ENCODE data around the gene HSF2BP.
"Not testable (repeated sequence)": the region's sequence is repeated elsewhere in the genome, so short reads cannot be mapped to it uniquely, and the experiment has no call there.

Gene HSF2BP

DNA sequence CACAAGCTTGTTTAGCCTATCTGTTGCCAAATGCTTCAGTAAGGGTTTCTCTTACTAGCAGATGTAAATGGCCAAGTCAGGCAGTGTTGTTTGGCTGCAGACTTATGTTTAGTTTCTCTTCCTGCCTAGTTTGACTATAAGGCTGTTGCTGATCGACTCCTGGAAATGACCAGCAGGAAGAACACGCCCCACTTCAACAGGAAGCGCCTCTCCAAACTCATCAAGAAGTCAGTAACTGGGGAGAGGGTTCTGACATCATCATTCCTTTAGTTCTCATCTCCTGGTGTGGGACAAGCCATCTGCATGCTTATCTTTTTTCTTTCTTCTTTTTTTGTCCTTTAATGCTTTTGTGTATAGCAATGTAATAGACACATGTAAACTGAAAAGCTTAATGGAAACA lies 25.1 kb upstream of the HSF2BP start:
- H3K23ac ChIP-seq (ENCODE audit: low read length): no peak overlapping the region
- no peak overlapping the region for H3K4me2 ChIP-seq (ENCODE audit: low read length)
- WGBS (ENCODE audit: extremely low coverage, insufficient coverage, insufficient read length): no CpG with 5 or more reads among the region's 3 CpGs
- H4K91ac ChIP-seq (ENCODE audit: low read depth, low read length): no peak overlapping the region
- no peak overlapping the region for H4K8ac ChIP-seq (ENCODE audit: low read depth, low read length)
- no peak overlapping the region for H4K12ac ChIP-seq (ENCODE audit: low read depth, low read length)
- H3K4ac ChIP-seq (ENCODE audit: low read depth, low read length): no peak overlapping the region
- no peak overlapping the region for H2BK5ac ChIP-seq (ENCODE audit: low read depth, low read length, poor library complexity)
- H3K27me3 ChIP-seq (ENCODE audit: insufficient read depth, low read length): no peaks in the 10 kb centered on the region
- no peak overlapping the region for H3K18ac ChIP-seq (ENCODE audit: low read length)
- peaks cover 4% of the 10 kb centered on the region for H3K9me3 ChIP-seq (ENCODE audit: insufficient read depth, low read depth, low read length)
- H3K79me1 ChIP-seq (ENCODE audit: low read length): peaks cover 3% of the 10 kb centered on the region
- no peak overlapping the region for H3K14ac ChIP-seq (ENCODE audit: low read length)
- peaks cover 27 to 43% of the 10 kb centered on the region in 2 experiments for H3K36me3 ChIP-seq (ENCODE audit: control insufficient read depth in 1 of 2, insufficient read depth in 2 of 2, low read length in 2 of 2)
- H3K9ac ChIP-seq (ENCODE audit: low read length): no peak overlapping the region
- H3K4me3 ChIP-seq (ENCODE audit: low read depth, low read length): no peak overlapping the region
- no peak overlapping the region for H2AK5ac ChIP-seq (ENCODE audit: low read length)
- H2BK120ac ChIP-seq (ENCODE audit: insufficient read depth, low read length, poor library complexity): no peak overlapping the region
- DNase-seq: no peak
- no peak overlapping the region for H3K27ac ChIP-seq (ENCODE audit: low read depth, low read length)
- no peak overlapping the region for H2BK12ac ChIP-seq (ENCODE audit: low read length)
- no peaks in the 10 kb centered on the region for H3K79me2 ChIP-seq (ENCODE audit: control insufficient read depth, insufficient read depth, low read length, poor library complexity)
- peaks cover 11 to 17% of the 10 kb centered on the region in 2 experiments for H3K4me1 ChIP-seq (ENCODE audit: control insufficient read depth in 1 of 2, insufficient read depth in 2 of 2, low read length in 2 of 2)
- H2AFZ ChIP-seq (ENCODE audit: insufficient read depth, low read length, poor library complexity): no peak overlapping the region

DNA sequence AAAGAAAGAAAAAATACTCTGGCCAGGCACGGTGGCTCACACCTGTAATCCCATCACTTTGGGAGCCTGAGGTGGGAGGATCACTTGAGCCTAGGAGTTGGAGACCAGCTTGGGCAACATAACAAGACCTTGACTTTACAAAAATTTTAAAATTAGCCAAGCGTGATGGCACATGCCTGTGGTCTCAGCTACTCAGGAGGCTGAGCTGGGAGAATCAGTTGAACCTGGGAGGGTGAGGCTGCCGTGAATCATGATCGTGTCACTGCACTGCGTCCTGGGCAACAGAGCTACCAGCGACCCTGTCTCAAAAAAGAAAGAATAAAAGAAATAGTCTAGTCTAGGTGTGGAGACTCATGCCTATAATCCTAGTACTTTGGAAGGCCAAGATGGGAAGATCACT lies 22.4 kb upstream of the HSF2BP start:
- H2BK12ac ChIP-seq (ENCODE audit: low read length): no peak overlapping the region
- no CpG with 5 or more reads among the region's 6 CpGs for WGBS (ENCODE audit: extremely low coverage, insufficient coverage, insufficient read length)

DNA sequence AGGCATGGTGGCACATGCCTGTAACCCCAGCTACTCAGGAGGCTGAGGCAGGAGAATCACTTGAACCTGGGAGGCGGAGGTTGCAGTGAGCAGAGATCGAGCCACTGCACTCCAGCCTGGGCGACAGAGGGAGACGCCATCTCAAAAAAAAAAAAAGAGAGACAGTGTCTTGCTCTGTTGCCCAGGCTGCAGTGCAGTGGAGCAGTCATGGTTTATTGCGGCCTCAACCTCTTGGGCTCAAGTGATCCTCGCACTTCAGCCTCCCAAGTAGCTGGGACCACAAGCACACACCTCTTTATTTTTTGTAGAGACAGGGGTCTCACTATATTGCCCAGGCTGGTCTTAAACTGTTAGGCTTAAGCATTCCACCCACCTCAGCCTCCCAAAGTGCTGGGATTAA lies 21.1 kb upstream of the HSF2BP start:
- H2AFZ ChIP-seq (ENCODE audit: insufficient read depth, low read length, poor library complexity); H3K4me1 ChIP-seq (ENCODE audit: control insufficient read depth in 1 of 2, insufficient read depth in 2 of 2, low read length in 2 of 2); H3K9me3 ChIP-seq (ENCODE audit: insufficient read depth, low read depth, low read length); H3K4me2 ChIP-seq (ENCODE audit: low read length); H2BK120ac ChIP-seq (ENCODE audit: insufficient read depth, low read length, poor library complexity); H2AK5ac ChIP-seq (ENCODE audit: low read length); H3K27me3 ChIP-seq (ENCODE audit: insufficient read depth, low read length); H3K4me3 ChIP-seq (ENCODE audit: low read depth, low read length); H2BK5ac ChIP-seq (ENCODE audit: low read depth, low read length, poor library complexity); H3K14ac ChIP-seq (ENCODE audit: low read length); H3K23ac ChIP-seq (ENCODE audit: low read length); H3K79me1 ChIP-seq (ENCODE audit: low read length); H4K8ac ChIP-seq (ENCODE audit: low read depth, low read length); H3K4ac ChIP-seq (ENCODE audit: low read depth, low read length); H3K18ac ChIP-seq (ENCODE audit: low read length); H3K27ac ChIP-seq (ENCODE audit: low read depth, low read length); DNase-seq; H2BK12ac ChIP-seq (ENCODE audit: low read length); H3K9ac ChIP-seq (ENCODE audit: low read length); H4K91ac ChIP-seq (ENCODE audit: low read depth, low read length); H4K12ac ChIP-seq (ENCODE audit: low read depth, low read length); H3K79me2 ChIP-seq (ENCODE audit: control insufficient read depth, insufficient read depth, low read length, poor library complexity): not testable (repeated sequence)
- H3K36me3 ChIP-seq (ENCODE audit: control insufficient read depth in 1 of 2, insufficient read depth in 2 of 2, low read length in 2 of 2): peaks cover 25 to 32% of the 10 kb centered on the region in 2 experiments
- WGBS (ENCODE audit: extremely low coverage, insufficient coverage, insufficient read length): no CpG with 5 or more reads among the region's 6 CpGs

More for the DNA sequence above, 22.4 kb upstream of the HSF2BP start:
- Histone ChIP-seq H3K36me3 (ENCODE audit: control insufficient read depth in 1 of 2, insufficient read depth in 2 of 2, low read length in 2 of 2) (peaks cover 22 to 29% of the 10 kb centered on the region in 2 experiments), H3K79me2 (ENCODE audit: control insufficient read depth, insufficient read depth, low read length, poor library complexity) (no peaks in the 10 kb centered on the region), H2BK5ac (ENCODE audit: low read depth, low read length, poor library complexity) (no peak overlapping the region), H3K4me2 (ENCODE audit: low read length) (no peak overlapping the region), H3K4ac (ENCODE audit: low read depth, low read length) (no peak overlapping the region), H3K9me3 (ENCODE audit: insufficient read depth, low read depth, low read length) (peaks cover 2% of the 10 kb centered on the region), H3K18ac (ENCODE audit: low read length) (no peak overlapping the region), H3K4me1 (ENCODE audit: control insufficient read depth in 1 of 2, insufficient read depth in 2 of 2, low read length in 2 of 2) (no peaks in the 10 kb centered on the region), H3K23ac (ENCODE audit: low read length) (no peak overlapping the region), H4K12ac (ENCODE audit: low read depth, low read length) (no peak overlapping the region), H3K4me3 (ENCODE audit: low read depth, low read length) (no peak overlapping the region), H4K8ac (ENCODE audit: low read depth, low read length) (no peak overlapping the region), H3K27ac (ENCODE audit: low read depth, low read length) (no peak overlapping the region), H3K9ac (ENCODE audit: low read length) (no peak overlapping the region), H3K14ac (ENCODE audit: low read length) (no peak overlapping the region), H2BK120ac (ENCODE audit: insufficient read depth, low read length, poor library complexity) (no peak overlapping the region), H3K27me3 (ENCODE audit: insufficient read depth, low read length) (no peaks in the 10 kb centered on the region), H2AK5ac (ENCODE audit: low read length) (no peak overlapping the region), H3K79me1 (ENCODE audit: low read length) (no peaks in the 10 kb centered on the region), H2AFZ (ENCODE audit: insufficient read depth, low read length, poor library complexity) (no peak overlapping the region), H4K91ac (ENCODE audit: low read depth, low read length) (no peak overlapping the region)
- no peak for DNase-seq

DNA sequence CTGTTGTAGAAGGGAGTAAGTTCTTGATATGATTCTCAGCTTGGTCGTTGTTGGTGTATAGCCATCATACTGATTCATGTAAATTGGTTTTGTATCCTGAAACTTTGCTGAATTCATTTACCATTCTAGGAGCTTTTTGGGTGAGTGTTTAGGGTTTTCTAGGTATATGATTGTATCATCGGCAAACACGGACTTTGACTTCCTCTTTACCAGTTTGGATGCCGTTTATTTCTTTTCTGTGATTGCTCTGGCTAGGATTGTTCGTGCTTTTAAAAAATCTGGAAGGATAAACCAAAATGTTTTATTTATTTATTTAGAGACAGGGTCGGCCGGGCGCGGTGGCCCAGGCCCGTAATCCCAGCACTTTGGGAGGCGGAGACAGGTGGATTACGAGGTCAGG lies 20.7 kb upstream of the HSF2BP start:
- DNase-seq: no peak
- Histone ChIP-seq H4K8ac (ENCODE audit: low read depth, low read length) (no peak overlapping the region), H2BK120ac (ENCODE audit: insufficient read depth, low read length, poor library complexity) (no peak overlapping the region), H3K23ac (ENCODE audit: low read length) (no peak overlapping the region), H3K79me1 (ENCODE audit: low read length) (no peaks in the 10 kb centered on the region), H3K27me3 (ENCODE audit: insufficient read depth, low read length) (no peaks in the 10 kb centered on the region), H4K91ac (ENCODE audit: low read depth, low read length) (no peak overlapping the region), H3K79me2 (ENCODE audit: control insufficient read depth, insufficient read depth, low read length, poor library complexity) (no peaks in the 10 kb centered on the region), H3K14ac (ENCODE audit: low read length) (no peak overlapping the region), H2AK5ac (ENCODE audit: low read length) (no peak overlapping the region), H3K27ac (ENCODE audit: low read depth, low read length) (no peak overlapping the region), H3K4me2 (ENCODE audit: low read length) (no peak overlapping the region), H3K36me3 (ENCODE audit: control insufficient read depth in 1 of 2, insufficient read depth in 2 of 2, low read length in 2 of 2) (peaks cover 23 to 31% of the 10 kb centered on the region in 2 experiments), H3K9ac (ENCODE audit: low read length) (no peak overlapping the region), H2AFZ (ENCODE audit: insufficient read depth, low read length, poor library complexity) (no peak overlapping the region), H3K4me3 (ENCODE audit: low read depth, low read length) (no peak overlapping the region), H4K12ac (ENCODE audit: low read depth, low read length) (no peak overlapping the region), H3K4me1 (ENCODE audit: control insufficient read depth in 1 of 2, insufficient read depth in 2 of 2, low read length in 2 of 2) (no peaks in the 10 kb centered on the region), H2BK12ac (ENCODE audit: low read length) (no peak overlapping the region), H2BK5ac (ENCODE audit: low read depth, low read length, poor library complexity) (no peak overlapping the region), H3K4ac (ENCODE audit: low read depth, low read length) (no peak overlapping the region), H3K9me3 (ENCODE audit: insufficient read depth, low read depth, low read length) (peaks cover 2% of the 10 kb centered on the region), H3K18ac (ENCODE audit: low read length) (no peak overlapping the region)
- no CpG with 5 or more reads among the region's 12 CpGs for WGBS (ENCODE audit: extremely low coverage, insufficient coverage, insufficient read length)
